Body of pancreas (tissue), 4 donors: ENCODE measurements around the gene SH2D3C. TPM values are rescaled to one million over a fixed set of nuclear protein-coding genes. Genes with fewer than 3 reads are reported as not detected.

Source experiments
- ATAC-seq: fragments of 150-250 bp; one replicate; pipeline ENCODE4 v1.9.1; 2016
- DNase-seq, 4 donors: peaks; one replicate each; pipeline ENCODE4 v3.0.0-alpha.2; 2019
- H3K27ac ChIP-seq, 4 donors: fragments of 200-600 bp; sonication (generic); 1 replicate in 3 of 4; 2 replicates in 1 of 4; pipeline versions ENCODE4 v1.5.1 to v1.6.1; 2016 to 2019; ENCODE audit warnings: mild to moderate bottlenecking in 1 of 4, mixed read lengths in 1 of 4, moderate library complexity in 1 of 4
- H3K27me3 ChIP-seq, 2 donors: fragments of 200-600 bp; sonication (generic); one replicate each; pipeline ENCODE4 v1.6.0; 2016; ENCODE audit warnings: mild to moderate bottlenecking in 1 of 2
- H3K36me3 ChIP-seq, 2 donors: fragments of 200-600 bp; sonication (generic); replicated peaks in 1 of 2; 2 replicates each; pipeline ENCODE4 v1.5.1; 2016; ENCODE audit warnings: low read depth in 2 of 2; ENCODE audit not compliant: insufficient read depth in 1 of 2
- H3K4me1 ChIP-seq: fragments of 200-600 bp; sonication (generic); one replicate; pipeline ENCODE4 v1.6.0; 2016
- H3K4me3 ChIP-seq, 2 donors: fragments of 200-600 bp; sonication (generic); 1 replicate in 1 of 2; 2 replicates in 1 of 2; pipeline ENCODE4 v1.5.1; 2016 to 2019
- H3K9me3 ChIP-seq, 3 donors: fragments of 200-600 bp; sonication (generic); 1 replicate in 2 of 3; 2 replicates in 1 of 3; pipeline ENCODE4 v1.5.1; 2016
- POLR2A ChIP-seq, 3 donors: fragments of 450-650 bp; IDR thresholded peaks; one replicate each; pipeline ENCODE4 v1.6.1; 2016; ENCODE audit warnings: antibody characterized with exemption in 3 of 3, mild to moderate bottlenecking in 2 of 3
- WGBS, 2 donors: methylation state at CpG; one replicate each; pipeline ENCODE4 v1.1.5; 2017; 5-methylcytosine and 5-hydroxymethylcytosine counted together
- intact Hi-C: fragments of 100-400 bp; cut with DNase I; formaldehyde crosslinking; loops from one replicate; pipeline ENCODE4 v1.15.1; 2023
- total RNA-seq, 2 donors: library from RNA; depleted of rRNA; stranded (reverse); fragments of >200 nt; gene quantifications; one replicate each; pipeline ENCODE4 v1.1.0, GENCODE V29; 2016
- TF ChIP-seq, protein P1 (sequence below), 7 experiments: fragments of 450-650 bp in 4 of 7; fragments of 200-600 bp in 3 of 7; sonication (generic) in 3 of 7; IDR thresholded peaks; one replicate each; pipeline ENCODE4 v1.5.1; 2016 to 2019; ENCODE audit warnings: antibody characterized with exemption in 7 of 7

SH2D3C gene
- total RNA-seq, 2 donors from 2014 or later = 3.3 to 4.2 TPM

- WGBS, 2 donors = 82 to 83% methylated on average over 12 of the region's 12 CpGs
- intact Hi-C loops = no loop called here
- ATAC-seq (no peak), DNase-seq (no peak)
- no peaks in the 10 kb centered on the region for H3K9me3 ChIP-seq
- TF ChIP-seq POLR2A (IDR thresholded peaks at IDR 0.05) = no peak
- TF ChIP-seq, protein P1, sequence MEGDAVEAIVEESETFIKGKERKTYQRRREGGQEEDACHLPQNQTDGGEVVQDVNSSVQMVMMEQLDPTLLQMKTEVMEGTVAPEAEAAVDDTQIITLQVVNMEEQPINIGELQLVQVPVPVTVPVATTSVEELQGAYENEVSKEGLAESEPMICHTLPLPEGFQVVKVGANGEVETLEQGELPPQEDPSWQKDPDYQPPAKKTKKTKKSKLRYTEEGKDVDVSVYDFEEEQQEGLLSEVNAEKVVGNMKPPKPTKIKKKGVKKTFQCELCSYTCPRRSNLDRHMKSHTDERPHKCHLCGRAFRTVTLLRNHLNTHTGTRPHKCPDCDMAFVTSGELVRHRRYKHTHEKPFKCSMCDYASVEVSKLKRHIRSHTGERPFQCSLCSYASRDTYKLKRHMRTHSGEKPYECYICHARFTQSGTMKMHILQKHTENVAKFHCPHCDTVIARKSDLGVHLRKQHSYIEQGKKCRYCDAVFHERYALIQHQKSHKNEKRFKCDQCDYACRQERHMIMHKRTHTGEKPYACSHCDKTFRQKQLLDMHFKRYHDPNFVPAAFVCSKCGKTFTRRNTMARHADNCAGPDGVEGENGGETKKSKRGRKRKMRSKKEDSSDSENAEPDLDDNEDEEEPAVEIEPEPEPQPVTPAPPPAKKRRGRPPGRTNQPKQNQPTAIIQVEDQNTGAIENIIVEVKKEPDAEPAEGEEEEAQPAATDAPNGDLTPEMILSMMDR (IDR thresholded peaks at IDR 0.05) = no peak
- H3K27ac ChIP-seq = no peak overlapping the region
- H3K27me3 ChIP-seq = no peaks in the 10 kb centered on the region
- H3K36me3 ChIP-seq = no peaks in the 10 kb centered on the region
- H3K4me3 ChIP-seq = no peak overlapping the region
- H3K4me1 ChIP-seq = peaks cover 6% of the 10 kb centered on the region
These were observed 58.2 kb downstream of the SH2D3C start for GRCh38 chr9:127720031-127720864.

DNA sequence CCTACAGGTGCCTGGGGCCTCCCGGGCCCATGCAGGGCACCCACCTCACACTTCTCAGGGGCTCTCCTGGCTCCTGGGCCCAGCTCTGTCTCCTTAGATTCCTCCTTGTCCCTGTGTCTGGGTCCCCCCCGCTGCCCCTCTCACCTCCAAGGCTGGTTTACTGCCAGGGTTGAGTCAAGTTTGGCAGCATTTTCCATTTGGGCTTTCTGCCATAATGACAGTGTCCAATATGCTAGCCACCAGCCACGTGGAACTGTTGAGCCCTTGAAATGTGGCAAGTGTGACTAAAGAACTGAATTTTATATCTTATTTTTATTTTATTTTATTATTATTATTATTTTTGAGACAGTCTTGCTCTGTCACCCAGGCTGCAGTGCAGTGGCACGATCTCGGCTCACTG is 60.7 kb downstream of the SH2D3C start:
- ATAC-seq (no peak), DNase-seq (no peak)
- H3K4me1 ChIP-seq = peaks cover 17% of the 10 kb centered on the region
- intact Hi-C loops = no loop called here
- no peak for TF ChIP-seq POLR2A (IDR thresholded peaks at IDR 0.05)
- TF ChIP-seq, protein P1 (IDR thresholded peaks at IDR 0.05) = no peak
- H3K9me3 ChIP-seq = no peaks in the 10 kb centered on the region
- H3K4me3 ChIP-seq = no peak overlapping the region
- no peaks in the 10 kb centered on the region for H3K36me3 ChIP-seq
- no peaks in the 10 kb centered on the region for H3K27me3 ChIP-seq
- WGBS, 2 donors = 62 to 65% methylated on average over 5 of the region's 5 CpGs
- H3K27ac ChIP-seq = no peak overlapping the region

GRCh38 chr9:127716412-127716811 is 62.1 kb downstream of the SH2D3C start:
- peak overlapping the region in 2 of 4 donors; percentile 29 to 86 for H3K27ac ChIP-seq
- intact Hi-C loops = no loop called here
- DNase-seq (no peak), ATAC-seq (no peak)
- H3K9me3 ChIP-seq = no peaks in the 10 kb centered on the region
- no peaks in the 10 kb centered on the region for H3K27me3 ChIP-seq
- peaks cover 17% of the 10 kb centered on the region for H3K4me1 ChIP-seq
- no peaks in the 10 kb centered on the region for H3K36me3 ChIP-seq
- WGBS, 2 donors = 60 to 65% methylated on average over 1 to 9 of the region's 9 CpGs
- H3K4me3 ChIP-seq = no peak overlapping the region
- TF ChIP-seq, protein P1 (IDR thresholded peaks at IDR 0.05) = no peak
- no peak for TF ChIP-seq POLR2A (IDR thresholded peaks at IDR 0.05)

DNA sequence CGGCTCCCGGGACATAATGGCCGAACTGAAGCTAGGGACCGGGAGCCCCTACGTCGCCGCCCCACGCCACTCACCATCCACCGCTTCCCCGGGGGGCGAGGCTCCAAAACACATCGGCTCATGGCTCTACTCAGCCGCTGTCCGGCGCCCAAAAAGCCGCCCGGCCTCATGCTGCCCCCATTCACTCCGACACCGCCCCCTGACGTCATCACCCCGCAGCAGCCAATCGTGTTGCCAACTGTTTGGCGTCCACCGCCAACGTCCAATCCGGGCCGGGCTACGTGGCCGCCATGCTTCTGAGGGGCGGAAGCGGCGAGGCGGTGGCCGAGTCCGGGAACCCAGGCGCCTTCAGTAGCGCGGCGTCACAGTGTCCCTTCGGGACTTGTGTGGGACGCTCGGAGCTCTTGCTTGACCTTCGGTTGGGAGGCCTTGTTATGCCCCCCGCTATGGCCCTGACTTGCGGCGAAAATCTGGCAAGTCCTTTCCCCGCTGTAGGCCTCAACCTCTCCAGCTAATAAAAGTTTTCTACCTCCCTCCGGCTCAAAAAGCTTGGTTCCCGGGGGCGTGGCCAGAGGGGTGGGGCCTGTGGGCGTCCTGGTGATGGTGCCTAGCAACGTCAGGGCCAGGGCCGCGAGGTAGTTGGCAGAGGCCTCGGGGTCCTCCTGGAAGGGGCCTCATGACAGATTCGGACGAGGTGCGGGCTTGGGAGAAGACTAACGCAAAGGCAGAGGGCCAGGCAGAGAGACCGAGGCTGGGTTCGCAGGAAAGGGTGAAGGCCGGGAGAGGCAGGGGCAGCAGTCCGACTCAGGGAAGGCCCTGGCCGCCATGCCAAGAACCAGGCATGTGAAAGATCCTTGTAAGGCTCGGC is 62.8 kb downstream of the SH2D3C start, which contains the start of the genes PTRH1 and TTC16:
TSS of gene PTRH1 (minus strand) at position 194 of the 868 bp plus-strand sequence. CDS start at position 170, 24 bp downstream.
TSS of gene TTC16 (plus strand) at position 610 of the 868 bp plus-strand sequence. CDS start at position 677, 67 bp downstream.
- no peaks in the 10 kb centered on the region for H3K36me3 ChIP-seq
- DNase-seq (peak; percentile 97), ATAC-seq (peak; percentile 97)
- peak within 1 kb of the TSS; percentile 29 to 86 (median 64) for H3K27ac ChIP-seq
- peaks cover 17% of the 10 kb centered on the region for H3K4me1 ChIP-seq
- TF ChIP-seq, protein P1 (IDR thresholded peaks at IDR 0.05) = peak in 1 of 7 experiments; percentile 4
- TF ChIP-seq POLR2A (IDR thresholded peaks at IDR 0.05) = peak; percentile 28 to 66 (median 62)
- no peaks in the 10 kb centered on the region for H3K9me3 ChIP-seq
- intact Hi-C loops = no loop called here
- WGBS, 2 donors = 6% methylated on average over 65 of the region's 65 CpGs; no CpG with 5 or more reads in 1 of the 2 donors
- no peaks in the 10 kb centered on the region for H3K27me3 ChIP-seq
- peak within 1 kb of the TSS; percentile 77 to 79 for H3K4me3 ChIP-seq
